Measurements from ENCODE around the gene GGT1.
"Not testable (repeated sequence)": the region's sequence is repeated elsewhere in the genome, so short reads cannot be mapped to it uniquely, and the experiment has no call there.

The GGT1 gene

DNA sequence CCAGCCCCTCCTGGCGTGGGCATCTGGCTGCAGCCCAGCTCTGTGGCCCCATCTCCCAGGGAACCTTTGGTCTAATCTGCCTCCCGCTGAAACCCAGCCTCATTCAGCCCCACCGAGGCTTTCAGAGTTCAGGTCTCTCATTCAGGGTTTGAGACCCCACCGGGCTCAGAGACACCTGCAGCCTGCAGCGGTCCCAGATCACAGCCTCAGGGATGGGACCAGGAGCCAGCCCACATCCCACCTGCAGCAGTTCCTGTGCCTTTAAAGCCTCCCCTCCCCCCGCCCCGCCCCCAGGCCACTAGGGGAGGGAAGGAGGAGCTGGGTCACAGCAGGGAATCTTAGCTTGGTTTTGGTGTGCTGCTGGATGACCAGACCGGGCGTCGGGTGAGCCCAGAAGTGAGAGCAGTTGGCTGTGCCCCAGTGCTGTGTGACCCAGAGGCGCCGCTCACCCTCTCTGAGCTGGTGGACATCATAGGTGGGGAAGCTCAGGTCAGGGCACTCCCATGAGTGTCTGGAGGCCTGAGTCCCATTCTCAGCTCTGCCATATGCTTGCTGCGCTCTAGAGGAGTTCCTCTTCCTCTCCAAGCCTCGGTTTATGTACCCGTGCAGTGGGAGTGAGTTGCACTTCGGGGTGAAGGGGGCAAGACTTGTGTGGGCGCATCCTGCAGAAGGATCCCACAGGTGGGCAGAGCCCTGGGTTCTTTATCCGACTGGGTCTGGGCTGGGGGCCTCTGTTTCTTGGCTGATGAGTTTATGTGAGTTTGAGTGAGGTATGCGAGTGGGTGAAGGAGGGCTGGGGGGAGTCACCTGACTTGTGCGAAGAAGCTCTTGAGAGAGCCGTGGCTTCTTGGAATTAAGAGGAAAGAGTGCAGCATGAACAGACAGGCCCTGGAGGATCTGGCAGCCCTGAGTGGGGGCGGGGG is at the start of gene GGT1:
Gene GGT1 (plus strand): TSS at position 347 of the 923 bp plus-strand sequence. CDS start 7,889 bp downstream, outside the sequence.
- DNase-seq, result not testable (repeated sequence)

DNA sequence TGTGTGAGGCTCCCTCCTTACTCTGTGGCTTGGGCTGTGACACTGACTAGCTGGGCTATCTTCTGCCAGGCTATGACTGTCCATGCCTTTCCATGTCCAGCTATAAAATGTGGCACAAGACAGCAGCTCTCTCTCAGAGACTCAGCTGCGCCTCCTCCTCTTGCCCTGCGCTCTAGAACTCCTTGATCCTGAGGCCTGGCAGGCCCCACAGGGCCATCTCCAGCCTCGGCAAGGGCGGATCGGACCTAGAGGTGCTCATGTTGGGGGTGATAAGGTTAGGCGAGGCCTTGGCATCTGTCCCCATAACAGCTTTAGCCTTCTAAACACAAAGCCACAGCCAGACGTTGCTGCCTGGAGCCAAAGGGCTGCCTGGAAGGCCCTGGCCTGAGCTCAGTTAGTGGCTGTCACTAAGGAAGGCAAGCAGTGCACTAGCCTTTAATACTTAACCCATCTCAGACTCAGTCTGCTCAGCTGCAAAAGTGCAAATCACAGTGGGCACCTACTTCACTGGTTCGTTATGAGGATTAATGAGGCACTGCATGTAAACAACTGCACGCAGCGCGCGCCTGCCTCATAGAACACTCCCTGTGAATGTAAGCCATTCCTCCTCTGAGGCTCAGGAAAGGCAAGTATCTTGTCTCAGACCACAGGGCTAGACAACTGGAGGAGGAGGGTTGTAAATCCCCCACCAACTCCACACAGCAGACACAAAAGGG is 49.2 kb upstream of the GGT1 start:
- no peak for DNase-seq

DNA sequence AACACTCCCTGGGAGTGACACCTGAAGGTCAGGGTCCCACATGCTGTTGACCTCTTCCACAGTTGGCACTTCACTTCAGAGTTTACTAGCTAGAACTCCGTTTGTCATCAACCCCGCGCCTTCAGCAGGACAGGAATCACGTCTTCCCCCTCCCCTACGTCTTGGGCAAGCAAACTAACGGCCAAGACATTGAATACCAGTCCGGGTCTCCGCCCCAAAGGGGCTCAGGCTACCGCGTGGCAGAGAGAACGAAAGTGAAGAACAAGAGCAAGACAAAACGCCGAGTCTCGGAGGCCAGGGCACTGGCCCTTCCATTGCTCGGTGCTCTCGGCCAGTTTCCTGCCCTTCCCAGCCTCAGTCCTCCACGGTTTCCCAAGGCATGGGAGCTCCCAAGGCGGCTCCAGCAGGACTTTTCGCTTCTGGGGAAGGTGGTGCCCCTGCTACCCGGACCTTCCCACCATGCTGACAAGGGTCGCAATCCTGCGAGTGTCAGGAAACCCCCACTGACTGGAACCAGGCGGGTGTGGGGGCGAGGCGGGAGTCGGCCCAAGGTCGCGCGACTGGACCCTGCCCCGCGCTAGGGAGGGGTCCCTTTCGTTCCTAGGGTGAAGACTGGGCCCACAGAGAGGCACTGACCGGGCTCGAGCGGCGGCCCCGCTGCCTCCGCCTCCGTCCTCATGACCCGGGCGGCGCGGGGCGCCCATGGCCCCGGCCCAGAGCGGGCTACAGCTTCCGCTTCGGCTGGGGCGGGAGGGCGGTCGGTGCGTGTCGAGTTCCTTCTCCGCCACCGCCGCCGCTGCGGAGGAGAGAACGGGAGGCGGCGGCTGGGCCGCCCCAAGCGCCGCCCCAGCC is 48.5 kb upstream of the GGT1 start, which contains the start of gene GUCD1:
Gene GUCD1 (minus strand): TSS at position 826 of the 852 bp plus-strand sequence. CDS start 147 bp downstream, at position 679.
- DNase-seq, result peak; percentile 35

DNA sequence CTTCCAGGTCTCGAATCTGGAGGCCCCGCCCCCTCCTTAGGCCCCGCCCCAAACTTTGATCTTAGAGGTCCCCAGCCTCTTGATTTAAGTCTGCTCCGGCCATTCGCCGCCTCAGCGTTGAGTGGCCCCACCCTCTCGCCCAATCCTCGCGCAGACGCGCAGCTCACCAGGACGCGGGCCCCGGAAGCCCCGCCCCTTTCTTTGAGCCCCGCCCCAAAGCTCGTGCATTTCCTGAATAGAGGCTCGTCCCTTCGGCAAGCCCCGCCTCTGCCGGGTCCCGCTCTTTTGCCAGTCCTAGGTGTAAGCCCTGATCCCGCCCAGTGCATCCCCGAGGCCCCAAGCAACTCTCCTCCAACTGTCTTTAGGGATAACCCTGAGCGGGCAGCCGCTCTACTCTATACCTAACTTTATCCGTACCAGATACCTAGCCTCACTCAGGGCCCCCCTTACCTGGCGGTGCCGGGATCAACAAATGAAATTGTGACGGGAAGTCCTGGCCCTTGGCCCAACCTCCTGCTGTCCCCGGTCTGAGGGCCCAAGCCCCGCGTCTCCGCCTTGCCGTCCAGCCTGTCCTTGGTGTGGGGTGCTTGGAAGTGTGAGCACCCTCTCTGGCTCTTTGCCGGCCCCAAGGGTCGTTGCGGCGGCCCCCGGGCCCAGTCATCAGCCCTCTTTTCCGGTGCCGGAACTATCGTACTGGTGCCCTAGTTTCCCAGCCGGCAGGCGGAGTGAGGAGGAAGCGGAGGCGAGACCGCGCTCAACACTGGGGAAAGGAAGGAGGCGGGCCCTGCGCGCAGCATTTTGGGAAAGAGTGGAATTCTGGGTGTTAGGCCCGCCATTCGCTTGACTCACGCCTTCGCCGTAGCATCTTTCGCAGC is 47.6 kb upstream of the GGT1 start, which contains the start of gene SNRPD3:
Gene SNRPD3 (plus strand): TSS at position 835 of the 875 bp plus-strand sequence. CDS start 1,676 bp downstream, outside the sequence.
- peak; percentile 100 for DNase-seq

DNA sequence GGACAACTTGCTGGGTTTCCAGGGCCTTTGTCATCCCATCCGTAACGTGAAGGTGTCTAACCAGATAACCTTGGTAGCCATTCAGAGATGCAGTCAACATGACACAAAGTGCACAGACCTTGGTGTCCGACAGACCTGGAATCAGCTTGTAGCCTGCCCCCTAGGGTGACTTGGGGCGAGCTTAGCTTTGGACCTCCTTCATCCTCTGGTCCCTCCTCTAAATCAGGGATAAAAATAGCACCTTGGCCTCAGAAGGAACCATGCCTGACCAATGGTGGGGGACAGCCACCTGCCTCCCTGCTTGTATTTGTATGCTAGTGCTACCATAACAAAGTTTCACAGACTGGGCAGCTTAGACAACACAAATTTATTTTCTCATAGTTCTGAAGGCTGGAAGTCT is 43.5 kb upstream of the GGT1 start:
- DNase-seq, result no peak

DNA sequence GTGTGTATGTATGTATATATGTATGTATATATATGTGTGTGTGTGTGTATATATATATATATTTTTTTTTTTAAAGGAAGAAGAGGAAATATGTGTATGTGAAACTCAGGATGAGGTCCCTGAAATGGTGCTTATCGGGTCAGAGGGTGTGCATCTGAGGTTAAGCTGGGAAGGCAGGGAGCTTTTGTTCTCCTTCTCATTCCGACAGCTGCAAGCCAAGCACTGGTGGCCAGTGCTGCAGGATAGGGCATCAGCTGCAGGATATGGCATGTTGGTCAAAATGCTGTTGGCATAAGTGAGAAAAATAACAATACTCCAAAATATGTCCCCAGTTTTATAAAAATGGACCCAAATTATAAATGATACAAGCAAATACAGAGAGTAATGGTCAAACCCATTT is 39.7 kb upstream of the GGT1 start:
- DNase-seq, result no peak

DNA sequence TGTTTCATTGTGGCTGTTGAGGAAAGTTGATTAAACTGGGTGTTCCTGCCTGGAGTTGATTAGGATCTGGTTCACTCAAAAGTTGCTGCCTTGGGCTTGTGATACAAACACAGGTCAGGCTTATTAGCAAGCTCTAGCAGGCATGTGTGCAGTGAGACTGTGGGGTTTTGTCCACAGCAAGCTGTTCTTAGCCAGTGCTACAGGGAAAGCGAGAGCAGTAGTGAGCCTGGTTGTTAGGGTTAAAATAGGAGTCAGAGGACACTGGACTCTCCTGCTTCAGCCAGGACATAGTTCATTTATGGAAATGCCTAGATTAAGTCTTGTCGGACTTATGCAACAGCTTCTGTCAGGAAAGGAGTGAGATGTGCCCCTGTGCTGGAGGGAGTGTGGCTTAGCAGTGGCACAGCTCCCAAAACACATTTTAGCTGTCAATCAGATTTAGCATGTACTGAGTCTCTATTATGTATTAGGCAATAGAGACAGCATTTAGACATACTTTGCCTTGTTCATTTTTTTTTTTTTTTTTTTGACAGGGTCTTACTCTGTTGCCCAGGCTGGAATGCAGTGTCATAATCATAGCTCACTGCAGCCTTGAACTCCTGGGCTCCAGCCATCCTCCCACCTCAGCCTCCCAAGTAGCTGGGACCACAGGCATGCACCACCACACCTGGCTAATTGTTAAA is 38.5 kb upstream of the GGT1 start:
- DNase-seq, result no peak

- no peak for DNase-seq
Observed at GRCh38 chr22:24565077-24565476, 37.9 kb upstream of the GGT1 start.

- no peak for DNase-seq
Observed at GRCh38 chr22:24566899-24567511, 36.0 kb upstream of the GGT1 start.

- DNase-seq, result no peak
Observed at GRCh38 chr22:24567668-24568067, 35.3 kb upstream of the GGT1 start.

GRCh38 chr22:24571266-24571665 is 31.7 kb upstream of the GGT1 start:
- no peak for DNase-seq

- DNase-seq, result no peak
Observed at GRCh38 chr22:24576778-24577177, 26.2 kb upstream of the GGT1 start.

DNA sequence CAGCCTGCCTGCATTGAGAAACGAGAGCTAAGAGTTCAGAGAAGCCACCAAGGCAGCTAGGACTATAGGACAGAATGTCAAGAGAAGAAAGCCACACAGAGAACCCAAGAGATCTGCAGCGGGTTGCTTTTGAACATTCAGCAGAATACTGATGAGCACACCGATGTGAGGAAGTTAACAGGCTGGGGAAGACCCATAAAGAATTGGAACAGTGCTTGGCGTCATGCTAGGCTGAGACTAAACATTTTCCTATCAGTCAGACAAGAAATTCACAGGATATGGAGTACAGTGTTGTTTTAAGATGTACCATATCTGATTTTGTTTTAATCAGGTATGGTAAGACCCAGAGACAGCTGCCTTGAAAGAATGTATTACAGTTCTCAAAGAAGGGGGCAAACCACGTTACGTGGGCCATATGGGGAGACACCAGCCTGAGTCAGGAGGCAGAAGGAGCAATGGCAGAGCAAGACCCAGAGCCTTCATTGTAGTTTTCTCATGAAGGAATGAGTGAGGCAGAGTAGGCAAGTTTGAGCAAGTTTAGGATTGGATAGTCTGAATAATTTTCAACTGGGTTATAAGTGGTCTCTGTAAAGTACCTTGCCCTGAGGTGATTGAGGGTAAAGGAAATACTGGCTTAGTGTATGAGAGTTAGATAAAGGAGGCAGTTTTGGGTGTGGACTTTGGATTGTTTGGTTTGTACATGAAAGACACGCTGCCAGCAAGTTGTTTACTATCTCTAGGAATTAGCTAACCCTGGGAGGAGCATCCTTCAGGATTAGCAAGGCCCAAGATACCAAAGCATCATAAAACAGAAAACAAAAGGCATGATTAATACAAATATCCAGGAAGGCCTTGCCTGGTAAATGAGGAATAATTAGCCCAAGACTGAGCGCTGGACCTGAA is 24.4 kb upstream of the GGT1 start:
- no peak for DNase-seq

DNA sequence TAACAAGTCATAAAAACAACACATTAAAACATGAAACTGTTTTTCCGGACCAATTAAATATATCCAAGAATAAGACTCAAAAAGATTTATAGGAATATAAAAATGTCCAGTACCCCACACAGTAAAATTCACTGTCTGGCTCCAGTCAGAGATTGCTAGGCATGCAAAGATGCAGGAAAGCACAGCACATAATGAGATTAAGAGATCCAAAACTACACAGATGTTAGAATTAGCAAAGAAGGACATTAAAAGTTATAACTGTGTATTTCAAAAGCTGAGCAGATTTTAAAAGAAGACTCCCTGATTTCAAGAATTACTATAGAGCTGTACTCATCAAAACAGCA is 23.8 kb upstream of the GGT1 start:
- DNase-seq, result no peak

GRCh38 chr22:24580276-24580675 is 22.7 kb upstream of the GGT1 start:
- DNase-seq, result no peak

DNA sequence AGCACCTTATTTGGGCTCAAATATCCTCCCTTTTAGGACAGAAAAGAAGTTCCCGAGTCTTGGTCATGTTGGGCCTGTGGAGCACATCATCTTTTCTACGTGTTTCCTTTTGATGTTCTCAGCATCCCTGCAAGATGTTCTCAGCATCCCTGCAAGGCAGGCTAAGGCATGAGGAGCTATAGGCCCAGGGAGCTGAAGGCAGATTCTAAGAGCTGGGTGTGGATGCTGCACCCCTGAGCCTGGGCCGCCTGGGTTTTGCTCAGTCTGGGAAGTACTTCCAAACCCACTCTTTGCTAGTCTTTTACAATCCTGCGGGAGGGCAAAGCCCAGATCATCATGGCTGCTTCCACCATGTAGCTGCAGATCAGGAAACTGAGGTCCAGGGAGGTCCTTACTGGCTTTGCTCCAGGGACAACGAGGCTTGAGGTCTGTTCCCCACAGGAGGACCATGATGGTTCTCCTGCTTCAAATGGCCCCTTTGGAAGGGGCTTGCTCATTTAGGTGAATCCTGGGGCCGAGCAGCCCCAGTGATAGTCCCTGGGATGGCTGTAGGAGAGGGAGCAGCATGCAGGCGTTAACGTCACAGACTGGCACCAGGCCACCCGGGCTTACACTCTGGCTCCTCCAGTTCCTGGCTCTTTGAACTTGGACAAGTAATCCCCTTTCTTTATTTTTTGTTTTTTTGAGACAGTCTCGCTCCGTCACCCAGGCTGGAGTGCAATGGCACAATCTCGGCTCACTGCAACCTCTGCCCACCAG is 20.8 kb upstream of the GGT1 start:
- no peak for DNase-seq

DNA sequence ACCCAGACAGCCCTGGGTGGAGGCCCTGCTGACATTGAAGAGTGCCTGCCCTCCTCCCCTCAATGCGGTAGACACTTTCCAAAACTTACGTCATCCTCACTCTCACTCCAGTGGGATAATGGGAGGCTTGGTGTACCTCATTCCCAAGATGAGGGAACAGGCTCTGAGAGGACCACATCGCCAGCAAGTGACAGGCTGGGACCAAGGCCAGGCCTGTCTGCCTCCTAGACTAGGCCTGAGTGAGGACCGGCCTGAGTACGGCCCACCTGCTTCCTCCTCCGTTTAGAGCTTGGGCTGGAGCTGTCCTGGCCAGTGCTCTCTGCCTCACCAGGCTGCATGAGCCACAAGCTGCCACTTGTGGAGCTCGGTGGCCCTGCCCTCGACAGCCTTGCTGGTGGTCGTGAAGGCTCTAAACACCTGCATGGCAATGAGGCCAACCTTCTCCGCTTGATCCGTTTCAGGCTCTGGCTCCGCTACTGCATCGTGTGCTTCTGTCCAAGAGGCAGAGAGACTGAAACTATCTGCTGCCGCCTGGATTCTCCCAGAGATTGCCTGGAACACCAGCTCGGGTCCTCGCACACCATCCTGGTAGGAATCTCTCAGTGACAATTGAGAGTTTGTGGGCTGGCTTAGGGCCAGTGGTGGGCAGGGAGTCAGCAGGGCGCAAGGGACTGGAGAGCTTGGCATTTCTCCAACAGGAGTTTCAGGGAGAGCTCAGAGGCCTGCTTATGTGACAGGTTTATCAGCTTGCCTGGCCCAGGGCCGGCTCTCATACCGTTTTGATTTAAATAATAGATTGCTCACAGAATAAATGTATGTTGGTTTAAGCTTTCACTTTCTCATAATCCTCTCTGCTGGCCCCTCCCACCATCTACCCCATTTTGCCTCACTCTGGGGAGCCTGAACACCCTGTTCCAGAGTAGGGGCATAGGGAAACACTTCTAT is 19.5 kb upstream of the GGT1 start:
- DNase-seq, result no peak

Measured in activated CD4-positive, alpha-beta T cell treated with anti-CD3 and anti-CD28 coated beads, Interleukin-2, amount 50 U/mL, for 16 hours (primary cell).